K562 (cell line): ENCODE results near the gene G2E3. TPM values are rescaled to one million over a fixed set of nuclear protein-coding genes. Genes with fewer than 3 reads are reported as not detected.

Source experiments
- ATAC-seq: fragments of 200-7000 bp; cut with Tn5 transposase; 3 replicates; pipeline ENCODE4 v1.9.1; 2020; ENCODE audit warnings: moderate library complexity
- BruUV-seq: library from RNA; stranded (reverse); fragments of 400-500 nt; replicated peaks from 2 replicates; lab custom pipeline; 2021; lab: Mats Ljungman, UMichigan
- CTCF ChIA-PET: fragments of 300-600 bp; formaldehyde crosslinking; extraction: SDS; loops from one replicate; lab custom pipeline; 2021; ENCODE audit warnings: low intra/inter-chr PET ratio; lab: Yijun Ruan, JAX
- POLR2A ChIA-PET: fragments of 300-600, 350-650 bp; sonication (Branson Sonifier 250); formaldehyde crosslinking; extraction: SDS; loops from one replicate; lab custom pipeline; 2021; ENCODE audit warnings: antibody characterized with exemption, inconsistent platforms; lab: Yijun Ruan, JAX
- DNase-seq, 4 experiments: peaks; one replicate each; pipeline versions ENCODE4 v3.0.0 to v3.0.0-alpha.2; 2011 to 2018; ENCODE audit warnings: low spot score in 3 of 4, mixed read lengths in 3 of 4; ENCODE audit errors: extremely low read depth in 1 of 4
- FAIRE-seq: peaks from 2 replicates; lab custom pipeline; 2011; peaks lifted over from hg19 to GRCh38; lab: Jason Lieb, UNC
- H2AFZ ChIP-seq: 2 replicates; pipeline ENCODE4 v1.6.0; 2011; ENCODE audit warnings: low read depth, low read length, control low read depth, inconsistent platforms
- H3K27ac ChIP-seq: fragments of 200-600 bp; 3 replicates; pipeline ENCODE4 v1.8.0; 2011; ENCODE audit warnings: low read depth, mild to moderate bottlenecking, control low read depth, inconsistent platforms, low read length, moderate library complexity, mixed read lengths; ENCODE audit errors: extremely low read depth
- H3K27me3 ChIP-seq, 2 experiments: fragments of 300-600 bp in 1 of 2; 2 replicates in 1 of 2; 3 replicates in 1 of 2; pipeline versions ENCODE4 v1.6.0 to v1.8.0; 2011; ENCODE audit warnings: inconsistent platforms in 2 of 2, low read length in 2 of 2, mild to moderate bottlenecking in 1 of 2, mixed read lengths in 1 of 2, moderate library complexity in 1 of 2; ENCODE audit not compliant: control insufficient read depth in 2 of 2, insufficient read depth in 2 of 2
- H3K36me3 ChIP-seq: fragments of 300-600 bp; 3 replicates; pipeline ENCODE4 v1.8.0; 2011; ENCODE audit warnings: mild to moderate bottlenecking, low read length, inconsistent platforms; ENCODE audit not compliant: control insufficient read depth, insufficient read depth
- H3K4me1 ChIP-seq, 2 experiments: fragments of 200-600 bp in 1 of 2; replicated peaks in 1 of 2; 2 replicates in 1 of 2; 3 replicates in 1 of 2; pipeline versions ENCODE4 v1.5.1 to v1.8.0; 2011; ENCODE audit warnings: inconsistent platforms in 2 of 2, low read length in 2 of 2, mild to moderate bottlenecking in 1 of 2, mixed read lengths in 1 of 2, moderate library complexity in 1 of 2; ENCODE audit not compliant: control insufficient read depth in 2 of 2, insufficient read depth in 2 of 2
- H3K4me2 ChIP-seq: 2 replicates; pipeline ENCODE4 v1.6.1; 2011; ENCODE audit warnings: low read length, control low read depth, inconsistent platforms, mixed read lengths; ENCODE audit not compliant: insufficient read depth
- H3K4me3 ChIP-seq: fragments of 200-600 bp; sonication (generic), shearing (Covaris generic); 2 replicates; pipeline ENCODE4 v1.5.1; 2016; ENCODE audit warnings: control low read depth, inconsistent platforms
- H3K79me2 ChIP-seq: fragments of 200-600 bp; 3 replicates; pipeline ENCODE4 v1.8.0; 2011; ENCODE audit warnings: low read length, inconsistent platforms; ENCODE audit not compliant: control insufficient read depth, insufficient read depth
- H3K9ac ChIP-seq, 2 experiments: 2 replicates each; pipeline versions ENCODE4 v1.6.0 to v1.6.1; 2011; ENCODE audit warnings: low read depth in 2 of 2, low read length in 2 of 2, control low read depth in 1 of 2, inconsistent platforms in 1 of 2, mild to moderate bottlenecking in 1 of 2, mixed read lengths in 1 of 2; ENCODE audit not compliant: insufficient read depth in 1 of 2
- H3K9me1 ChIP-seq: one replicate; pipeline ENCODE4 v1.6.0; 2011; ENCODE audit warnings: inconsistent platforms, mild to moderate bottlenecking, low read length, moderate library complexity; ENCODE audit not compliant: control insufficient read depth, insufficient read depth
- H3K9me3 ChIP-seq: replicated peaks from 2 replicates; pipeline ENCODE4 v1.5.1; 2011; ENCODE audit warnings: low read depth, low read length, inconsistent platforms; ENCODE audit not compliant: control insufficient read depth, insufficient read depth
- H4K20me1 ChIP-seq: replicated peaks from 2 replicates; pipeline ENCODE4 v1.6.1; 2011; ENCODE audit warnings: low read length, inconsistent platforms, mixed read lengths; ENCODE audit not compliant: control insufficient read depth, insufficient read depth
- BRCA1 ChIP-seq, 2 experiments: fragments of 450-650 bp in 1 of 2; sonication (generic) in 1 of 2; formaldehyde crosslinking in 1 of 2; IDR thresholded peaks; 2 replicates each; pipeline versions ENCODE4 v1.5.0 to v1.6.1; 2017 to 2020; ENCODE audit warnings: mild to moderate bottlenecking in 1 of 2, missing genetic modification reagents in 1 of 2
- CREB1 ChIP-seq, 2 experiments: sonication (generic) in 1 of 2; formaldehyde crosslinking in 1 of 2; IDR thresholded peaks; 2 replicates each; pipeline versions ENCODE4 v1.6.1 to v1.8.0; 2012 to 2022; ENCODE audit warnings: inconsistent platforms in 1 of 2, mild to moderate bottlenecking in 1 of 2, missing genetic modification reagents in 1 of 2, moderate library complexity in 1 of 2
- ETS2 ChIP-seq: IDR thresholded peaks from 2 replicates; pipeline ENCODE4 v1.6.1; 2016; ENCODE audit warnings: borderline replicate concordance, missing genetic modification characterization, mild to moderate bottlenecking, moderate library complexity, missing compliant biosample characterization; ENCODE audit not compliant: poor library complexity, severe bottlenecking
- HDAC2 ChIP-seq: fragments of 450-650 bp; IDR thresholded peaks from 2 replicates; pipeline ENCODE4 v1.6.1; 2016; ENCODE audit warnings: mild to moderate bottlenecking
- HSF4 ChIP-seq: fragments of 250-450 bp; sonication (Bioruptor Pico); IDR thresholded peaks from 2 replicates; pipeline ENCODE4 v2.1.2; 2022; ENCODE audit warnings: mild to moderate bottlenecking, moderate library complexity, borderline replicate concordance
- RBM39 ChIP-seq: fragments of 200-400 bp; formaldehyde crosslinking; optimal IDR thresholded peaks from 2 replicates; pipeline ENCODE3; 2018; ENCODE audit warnings: low read depth, low read length
- ZBED1 ChIP-seq: IDR thresholded peaks from 2 replicates; pipeline ENCODE4 v1.6.1; 2014
- ZNF3 ChIP-seq: fragments of 250-450 bp; sonication (Bioruptor Pico); IDR thresholded peaks from 2 replicates; pipeline ENCODE4 v1.5.0; 2021; ENCODE audit warnings: mild to moderate bottlenecking, moderate library complexity
- ZNF311 ChIP-seq: fragments of 250-450 bp; sonication (Bioruptor Pico); IDR thresholded peaks from 2 replicates; pipeline ENCODE4 v1.4.0; 2020; ENCODE audit warnings: mild to moderate bottlenecking, moderate library complexity
- ZNF717 ChIP-seq: fragments of 250-450 bp; sonication (Bioruptor Pico); IDR thresholded peaks from 2 replicates; pipeline ENCODE4 v1.5.0; 2021
- ZNF77 ChIP-seq: fragments of 250-450 bp; sonication (Bioruptor Pico); IDR thresholded peaks from 2 replicates; pipeline ENCODE4 v1.5.0; 2020
- WGBS: fragments of 100-300 bp; shearing (Covaris generic); methylation state at CpG from one replicate; pipeline ENCODE4 v1.1.6; 2016; ENCODE audit warnings: low coverage, mixed read lengths; ENCODE audit not compliant: insufficient coverage; ENCODE audit errors: missing lambda C conversion rate; 5-methylcytosine and 5-hydroxymethylcytosine counted together
- in situ Hi-C: fragments of 300-500 bp; cut with MboI; formaldehyde crosslinking; loops from 4 replicates; pipeline ENCODE4 v1.15.0; 2018; ENCODE audit warnings: inconsistent platforms, mixed read lengths
- intact Hi-C: fragments of 100-400 bp; cut with micrococcal nuclease; formaldehyde crosslinking; loops from 2 replicates; pipeline ENCODE4 v1.14.2; 2022
- polyA plus RNA-seq, 8 experiments: library from polyadenylated mRNA; depleted of rRNA in 4 of 8; stranded (reverse) in 5 of 8; unstranded in 3 of 8; fragments of >200 nt; fragmentation: Nextera tagmentation in 2 of 8; fragmentation: Illumina TruSeq in 1 of 8; extraction: Ambion mirVana in 2 of 8; extraction: Trizol in 1 of 8; gene quantifications; 2 replicates each; pipeline versions ENCODE4 v1.2.1 to v1.2.3, GENCODE V29; 2011 to 2014; ENCODE audit warnings: inconsistent platforms in 1 of 8, missing spikeins in 1 of 8
- total RNA-seq, 7 experiments: library from RNA; depleted of rRNA in 6 of 7; stranded (reverse); fragments of >200 nt in 6 of 7; fragmentation: Illumina TruSeq in 2 of 7; extraction: Trizol in 2 of 7; gene quantifications; 2 replicates each; pipeline versions ENCODE4 v1.2.1 to v1.2.3, GENCODE V29; 2011 to 2021; ENCODE audit warnings: low replicate concordance in 1 of 7

G2E3 gene
- total and polyA plus RNA-seq, 9 of the 15 experiments (the other 6 are each of a cell fraction or from before 2014, with no cell fraction given) = 9.8 to 53.5 (median 24.7) TPM

DNA sequence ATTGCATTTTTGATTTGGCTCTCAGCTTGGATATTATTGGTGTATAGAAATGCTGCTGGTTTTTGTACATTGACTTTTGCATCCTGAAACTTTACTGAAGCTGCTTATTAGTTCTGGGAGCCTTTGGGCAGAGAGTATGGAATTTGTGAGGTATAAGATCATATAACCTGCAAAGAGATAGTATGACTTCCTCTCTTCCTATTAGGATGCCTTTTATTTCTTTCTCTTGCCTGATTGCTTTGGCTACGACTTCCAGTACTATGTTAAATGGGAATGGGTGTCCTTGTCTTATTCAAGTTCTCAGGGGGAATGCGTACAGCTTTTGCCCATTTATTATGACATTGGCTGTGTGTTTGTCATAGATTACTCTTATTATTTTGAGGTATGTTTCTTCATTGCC lies 86.6 kb downstream of the G2E3 start:
- ATAC-seq (no peak), DNase-seq (no peak), FAIRE-seq (no peak)
- Histone ChIP-seq H3K4me3 (no peak overlapping the region), H3K27ac (no peak overlapping the region), H3K27me3 (no peaks in the 10 kb centered on the region), H3K4me1 (no peaks in the 10 kb centered on the region), H2AFZ (no peak overlapping the region), H3K9me3 (peaks cover 4% of the 10 kb centered on the region), H3K4me2 (no peak overlapping the region), H4K20me1 (no peaks in the 10 kb centered on the region), H3K36me3 (peaks cover 47% of the 10 kb centered on the region; the same call in 2 of the 3 replicates), H3K79me2 (peaks cover 7% of the 10 kb centered on the region), H3K9me1 (no peaks in the 10 kb centered on the region), H3K9ac (no peak overlapping the region)
- in situ Hi-C loops = no loop called here
- no TSS peak for BruUV-seq
- TF ChIP-seq ZNF77 (CRISPR knock-in tag) = no peak
- TF ChIP-seq ETS2 (tag) = no peak
- no peak for TF ChIP-seq HDAC2
- TF ChIP-seq BRCA1 (IDR thresholded peaks at IDR 0.05) = no peak
- no peak for TF ChIP-seq BRCA1 (CRISPR knock-in tag; IDR thresholded peaks at IDR 0.05)
- no peak for TF ChIP-seq ZNF3 (CRISPR knock-in tag)
- TF ChIP-seq ZNF311 = no peak
- no peak for TF ChIP-seq RBM39
- TF ChIP-seq ZNF717 (CRISPR knock-in tag) = no peak
- no peak for TF ChIP-seq CREB1 (IDR thresholded peaks at IDR 0.05)
- TF ChIP-seq CREB1 (CRISPR knock-in tag; IDR thresholded peaks at IDR 0.05) = no peak
- TF ChIP-seq ZBED1 = no peak
- TF ChIP-seq HSF4 (CRISPR knock-in tag) = no peak
- POLR2A ChIA-PET = no interaction called here
- CTCF ChIA-PET = no interaction called here
- WGBS = 96% methylated on average over 2 of the region's 2 CpGs
- intact Hi-C loops = no loop called here
